T-cell (primary cell): ENCODE measurements around the gene PDCD4. TPM values are rescaled to one million over a fixed set of nuclear protein-coding genes. Genes with fewer than 3 reads are reported as not detected.

Experiments used
- ATAC-seq, 4 experiments: fragments of 200-7000 bp in 3 of 4; fragments of 150-1000 bp in 1 of 4; cut with Tn5 transposase; replicated peaks in 1 of 4; 1 replicate in 3 of 4; 2 replicates in 1 of 4; pipeline ENCODE4 v1.10.0; 2021; ENCODE audit warnings: moderate library complexity in 3 of 4, mild to moderate bottlenecking in 2 of 4, moderate number of reproducible peaks in 1 of 4
- CTCF ChIA-PET, 2 donors: fragments of 300-600 bp; sonication (Branson Sonifier 250); formaldehyde crosslinking; loops; one replicate each; lab custom pipeline; 2022; ENCODE audit warnings: antibody characterized with exemption in 2 of 2; lab: Charles Lee
- POLR2A ChIA-PET, 2 donors: fragments of 300-600 bp; sonication (Branson Sonifier 250); formaldehyde crosslinking; loops; one replicate each; lab custom pipeline; 2022; ENCODE audit warnings: antibody characterized with exemption in 2 of 2; lab: Charles Lee
- DNase-seq, 35 experiments: peaks; one replicate each; pipeline versions ENCODE4 v3.0.0 to v3.0.0-alpha.2; 2013 to 2023
- H3K27ac ChIP-seq: one replicate; pipeline ENCODE4 v1.5.1; 2013; ENCODE audit warnings: low read length
- H3K27me3 ChIP-seq, 2 experiments: replicated peaks in 1 of 2; 1 replicate in 1 of 2; 2 replicates in 1 of 2; pipeline versions ENCODE4 v1.6.1 to v1.7.0; 2013; ENCODE audit warnings: low read length in 1 of 2, mixed read lengths in 1 of 2; ENCODE audit not compliant: control insufficient read depth in 2 of 2, insufficient read depth in 2 of 2; ENCODE audit errors: extremely low read depth in 1 of 2
- H3K36me3 ChIP-seq, 2 donors: 1 replicate in 1 of 2; 2 replicates in 1 of 2; pipeline versions ENCODE4 v1.6.1 to v1.7.0; 2013; ENCODE audit warnings: low read length in 1 of 2; ENCODE audit not compliant: control insufficient read depth in 2 of 2, insufficient read depth in 1 of 2; ENCODE audit errors: extremely low read depth in 1 of 2
- H3K4me1 ChIP-seq, 2 experiments: 1 replicate in 1 of 2; 2 replicates in 1 of 2; pipeline versions ENCODE4 v1.6.1 to v1.7.0; 2013; ENCODE audit warnings: low read length in 2 of 2, mixed read lengths in 1 of 2; ENCODE audit not compliant: insufficient read depth in 2 of 2, control insufficient read depth in 1 of 2; ENCODE audit errors: extremely low read depth in 1 of 2
- H3K4me3 ChIP-seq, 2 donors: 1 replicate in 1 of 2; 2 replicates in 1 of 2; pipeline versions ENCODE4 v1.5.1 to v1.7.0; 2013; ENCODE audit warnings: mild to moderate bottlenecking in 2 of 2, low read length in 1 of 2, moderate library complexity in 1 of 2; ENCODE audit not compliant: control insufficient read depth in 1 of 2; ENCODE audit errors: extremely low read depth in 1 of 2
- H3K9me3 ChIP-seq: 2 replicates; pipeline ENCODE4 v1.7.0; 2013
- H3K27ac Mint-ChIP-seq, 2 donors: one replicate each; pipeline ENCODE4 v1.8.0; 2020 to 2021; ENCODE audit warnings: mild to moderate bottlenecking in 2 of 2, mixed read lengths in 2 of 2
- H3K27me3 Mint-ChIP-seq, 2 donors: one replicate each; pipeline ENCODE4 v1.8.0; 2021 to 2022; ENCODE audit warnings: mixed read lengths in 2 of 2
- H3K36me3 Mint-ChIP-seq: one replicate; pipeline ENCODE4 v1.8.0; 2021; ENCODE audit warnings: mixed read lengths
- H3K4me1 Mint-ChIP-seq, 3 donors: one replicate each; pipeline ENCODE4 v1.8.0; 2020 to 2022; ENCODE audit warnings: mixed read lengths in 3 of 3, mild to moderate bottlenecking in 1 of 3
- H3K4me3 Mint-ChIP-seq, 3 donors: one replicate each; pipeline ENCODE4 v1.8.0; 2020 to 2022; ENCODE audit warnings: mild to moderate bottlenecking in 3 of 3, mixed read lengths in 3 of 3, moderate library complexity in 3 of 3
- H3K9me3 Mint-ChIP-seq, 3 donors: one replicate each; pipeline ENCODE4 v1.8.0; 2020 to 2022; ENCODE audit warnings: mixed read lengths in 3 of 3
- WGBS: methylation state at CpG from one replicate; pipeline ENCODE4 v1.1.5; 2013; ENCODE audit warnings: missing lambda C conversion rate; ENCODE audit not compliant: insufficient coverage; 5-methylcytosine and 5-hydroxymethylcytosine counted together
- total RNA-seq, 35 experiments: library from RNA in 6 of 35; stranded (reverse) in 6 of 35; fragments of 120-200 nt in 1 of 35; gene quantifications; one replicate each; pipeline versions ENCODE4 v1.2.1 to v1.2.4 and lab custom pipeline; 2013 to 2026

Gene PDCD4
- total RNA-seq, 5 donors from 2014 or later (not counting 1 experiment from before 2014, with no cell fraction given): 239 to 335 (median 309) TPM

DNA sequence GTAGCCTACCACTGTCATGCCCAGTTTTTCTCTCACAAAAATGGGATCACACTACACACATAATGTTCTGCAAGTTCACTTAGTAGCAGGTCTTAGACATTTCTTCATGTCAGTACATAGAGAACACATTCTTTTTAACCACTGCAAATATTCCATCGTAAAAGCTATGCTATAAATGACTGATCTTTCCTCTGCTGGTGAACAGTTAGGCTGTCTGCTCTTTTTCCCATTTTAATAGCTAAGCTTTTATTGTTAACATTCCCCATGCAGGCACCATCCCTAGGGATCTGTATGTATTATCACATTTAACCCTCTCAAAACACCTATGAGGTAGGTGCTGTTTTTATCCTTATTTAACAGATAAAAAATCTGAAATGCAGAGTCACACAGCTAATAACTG, 46.2 kb upstream of the PDCD4 start:
- ATAC-seq (no peak), DNase-seq (no peak)
- Histone ChIP-seq H3K36me3 (no peaks in the 10 kb centered on the region), H3K4me1 (no peaks in the 10 kb centered on the region), H3K4me3 (no peak overlapping the region), H3K27ac (no peak overlapping the region), H3K9me3 (no peaks in the 10 kb centered on the region), H3K27me3 (peaks cover 0 to 4% of the 10 kb centered on the region in 2 experiments)
- H3K9me3 Mint-ChIP-seq: no peaks in the 10 kb centered on the region
- H3K27me3 Mint-ChIP-seq: no peaks in the 10 kb centered on the region
- no peak overlapping the region for H3K4me3 Mint-ChIP-seq
- ChIA-PET CTCF (no interaction called here), POLR2A (interaction anchor here in 1 of 2 donors (0.7 kb wide), 1 partner anchor 52 kb away, joined by 4 read pairs; no protein-coding TSS in a partner anchor)
- H3K4me1 Mint-ChIP-seq: peaks cover 3 to 10% (median 6%) of the 10 kb centered on the region in 3 donors
- peak overlapping the region in 1 of 2 donors; percentile 53 for H3K27ac Mint-ChIP-seq
- WGBS: no CpG with 5 or more reads among the region's 1 CpG
- H3K36me3 Mint-ChIP-seq: no peaks in the 10 kb centered on the region

DNA sequence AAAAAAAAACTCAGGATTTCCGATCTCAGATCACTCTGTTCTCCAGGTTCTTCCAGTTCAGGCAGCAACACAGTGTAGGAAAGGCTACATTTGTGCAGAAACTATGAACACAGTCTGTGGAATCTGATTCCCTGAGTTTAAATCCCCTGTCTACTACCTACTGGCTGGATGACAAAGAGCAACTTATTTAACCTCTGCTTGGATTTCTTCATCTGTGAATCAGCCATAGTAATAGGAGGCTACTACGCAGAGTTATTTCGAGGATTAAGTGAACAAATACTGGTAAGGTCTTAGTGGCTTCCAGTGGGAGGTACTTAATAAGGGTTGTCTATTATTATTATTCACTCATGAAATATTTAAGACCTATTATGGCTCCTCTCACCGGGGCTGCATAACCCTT, 44.3 kb upstream of the PDCD4 start:
- H3K36me3 Mint-ChIP-seq: no peaks in the 10 kb centered on the region

DNA sequence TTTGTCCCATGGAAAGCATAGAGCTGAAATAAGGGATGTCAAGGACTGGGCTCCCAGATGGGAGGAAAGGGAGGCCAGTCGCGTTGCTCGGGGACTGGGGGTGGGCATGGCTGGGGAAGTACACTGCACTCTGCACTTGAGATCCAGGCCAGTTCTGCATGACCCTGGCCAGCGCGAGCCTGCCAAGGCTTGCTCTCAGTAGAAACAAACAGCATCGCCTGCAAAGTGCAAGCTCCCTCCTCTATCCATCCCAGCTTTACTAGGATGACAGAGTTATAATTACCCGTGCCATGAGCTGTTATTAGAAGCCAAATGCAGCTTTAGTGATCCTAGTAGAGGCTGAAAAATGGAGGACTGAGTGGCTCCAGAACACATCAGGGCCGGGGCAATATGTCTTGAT, 43.9 kb upstream of the PDCD4 start:
- Mint-ChIP-seq H3K9me3 (no peaks in the 10 kb centered on the region), H3K36me3 (no peaks in the 10 kb centered on the region), H3K27ac (no peak overlapping the region), H3K27me3 (no peaks in the 10 kb centered on the region), H3K4me1 (peaks cover 3 to 9% (median 7%) of the 10 kb centered on the region in 3 donors), H3K4me3 (no peak overlapping the region)
- ATAC-seq: no peak
- Histone ChIP-seq H3K36me3 (no peaks in the 10 kb centered on the region), H3K9me3 (no peaks in the 10 kb centered on the region), H3K27me3 (peaks cover 0 to 4% of the 10 kb centered on the region in 2 experiments), H3K4me1 (peaks cover 0 to 3% of the 10 kb centered on the region in 2 experiments), H3K4me3 (no peak overlapping the region), H3K27ac (no peak overlapping the region)
- POLR2A ChIA-PET: interaction anchor here in 1 of 2 donors (0.6 kb wide), 1 partner anchor 56 kb away, joined by 3 read pairs; no protein-coding TSS in a partner anchor
- CTCF ChIA-PET: no interaction called here
- WGBS: 96% methylated on average over 7 of the region's 8 CpGs
- DNase-seq: no peak

More for the DNA sequence above, 44.3 kb upstream of the PDCD4 start:
- CTCF ChIA-PET: no interaction called here
- Mint-ChIP-seq H3K27me3 (no peaks in the 10 kb centered on the region), H3K27ac (no peak overlapping the region), H3K4me1 (peaks cover 2 to 7% (median 5%) of the 10 kb centered on the region in 3 donors), H3K9me3 (no peaks in the 10 kb centered on the region), H3K4me3 (no peak overlapping the region)
- Histone ChIP-seq H3K9me3 (no peaks in the 10 kb centered on the region), H3K4me3 (no peak overlapping the region), H3K4me1 (no peaks in the 10 kb centered on the region), H3K27me3 (peaks cover 0 to 4% of the 10 kb centered on the region in 2 experiments), H3K27ac (no peak overlapping the region), H3K36me3 (no peaks in the 10 kb centered on the region)
- ATAC-seq: no peak
- WGBS: 100% methylated on average over 1 of the region's 4 CpGs
- no peak for DNase-seq
- POLR2A ChIA-PET: no interaction called here

DNA sequence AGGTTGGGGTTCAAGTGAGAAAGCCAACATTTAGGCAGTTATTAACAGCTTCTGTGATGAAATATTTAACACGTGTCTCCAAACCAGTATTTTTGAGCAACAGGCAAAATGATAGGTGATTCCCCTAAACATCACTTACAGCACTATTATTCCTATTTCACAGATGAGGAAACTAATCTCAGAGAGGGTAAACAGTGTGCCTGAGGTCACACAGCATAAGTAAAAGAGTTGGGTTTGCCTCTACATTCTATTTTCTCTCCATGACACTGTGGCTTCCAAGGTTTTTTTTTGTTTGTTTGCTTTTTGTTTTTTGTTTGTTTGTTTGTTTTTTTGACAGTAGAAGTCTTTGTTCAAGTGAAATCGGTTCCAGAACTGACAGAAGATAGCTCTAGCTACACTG, 43.2 kb upstream of the PDCD4 start:
- Mint-ChIP-seq H3K27me3 (no peaks in the 10 kb centered on the region), H3K9me3 (no peaks in the 10 kb centered on the region), H3K27ac (no peak overlapping the region), H3K4me1 (peaks cover 6 to 12% (median 7%) of the 10 kb centered on the region in 3 donors), H3K4me3 (no peak overlapping the region), H3K36me3 (no peaks in the 10 kb centered on the region)
- CTCF ChIA-PET: no interaction called here
- Histone ChIP-seq H3K27ac (no peak overlapping the region), H3K36me3 (no peaks in the 10 kb centered on the region), H3K27me3 (peaks cover 0 to 4% of the 10 kb centered on the region in 2 experiments), H3K4me1 (peaks cover 3 to 8% of the 10 kb centered on the region in 2 experiments), H3K9me3 (no peaks in the 10 kb centered on the region), H3K4me3 (no peak overlapping the region)
- 80% methylated on average over 1 of the region's 2 CpGs for WGBS
- POLR2A ChIA-PET: interaction anchor here in 1 of 2 donors (0.6 to 0.7 kb wide), 2 partner anchors 38 to 55 kb away, joined by 3 read pairs; no protein-coding TSS in a partner anchor
- no peak for ATAC-seq
- DNase-seq: no peak

DNA sequence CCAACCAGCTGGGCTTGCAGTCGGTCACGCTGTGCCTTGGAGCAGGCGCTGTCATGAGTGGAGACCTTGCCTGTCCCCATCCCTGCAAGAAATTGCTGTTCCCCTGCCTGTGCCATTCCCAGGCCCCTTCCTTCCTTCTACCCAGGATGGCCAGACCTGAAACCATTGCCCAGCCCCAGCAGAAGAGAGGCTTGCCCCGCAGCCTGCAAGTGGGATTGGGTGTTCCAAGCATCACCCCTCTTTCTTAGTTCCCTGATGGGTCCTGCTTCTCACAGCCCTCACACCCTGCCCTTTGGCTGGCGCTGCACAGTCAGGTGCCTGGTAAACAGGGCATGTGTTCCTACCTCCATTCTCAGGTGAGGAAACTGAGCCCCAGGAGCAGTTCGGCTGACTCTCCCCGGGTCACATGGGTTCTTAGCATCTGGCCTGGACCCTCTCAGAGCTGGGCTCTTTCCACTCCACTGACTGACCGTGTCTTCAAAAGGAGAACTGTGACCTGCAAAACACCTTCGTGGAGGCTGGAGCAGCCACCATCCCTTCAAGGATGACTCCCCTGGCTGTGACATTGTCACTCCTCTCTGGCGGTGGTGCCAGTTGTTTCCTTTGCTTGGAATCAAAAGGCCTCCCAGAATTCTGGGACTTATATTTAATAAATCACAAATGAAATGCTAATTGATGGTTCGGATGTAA, 41.9 kb upstream of the PDCD4 start:
- POLR2A ChIA-PET: no interaction called here
- no peak overlapping the region for H3K4me3 Mint-ChIP-seq
- no peaks in the 10 kb centered on the region for H3K9me3 Mint-ChIP-seq
- Histone ChIP-seq H3K4me3 (no peak overlapping the region), H3K27ac (no peak overlapping the region), H3K9me3 (no peaks in the 10 kb centered on the region), H3K36me3 (no peaks in the 10 kb centered on the region), H3K4me1 (peaks cover 15 to 21% of the 10 kb centered on the region in 2 experiments), H3K27me3 (peaks cover 0 to 4% of the 10 kb centered on the region in 2 experiments)
- WGBS: 87% methylated on average over 9 of the region's 11 CpGs
- H3K4me1 Mint-ChIP-seq: peaks cover 17 to 22% (median 19%) of the 10 kb centered on the region in 3 donors
- H3K27ac Mint-ChIP-seq: peak overlapping the region in 1 of 2 donors; percentile 55
- ATAC-seq (no peak), DNase-seq (no peak)
- H3K36me3 Mint-ChIP-seq: no peaks in the 10 kb centered on the region
- CTCF ChIA-PET: no interaction called here
- H3K27me3 Mint-ChIP-seq: no peaks in the 10 kb centered on the region

DNA sequence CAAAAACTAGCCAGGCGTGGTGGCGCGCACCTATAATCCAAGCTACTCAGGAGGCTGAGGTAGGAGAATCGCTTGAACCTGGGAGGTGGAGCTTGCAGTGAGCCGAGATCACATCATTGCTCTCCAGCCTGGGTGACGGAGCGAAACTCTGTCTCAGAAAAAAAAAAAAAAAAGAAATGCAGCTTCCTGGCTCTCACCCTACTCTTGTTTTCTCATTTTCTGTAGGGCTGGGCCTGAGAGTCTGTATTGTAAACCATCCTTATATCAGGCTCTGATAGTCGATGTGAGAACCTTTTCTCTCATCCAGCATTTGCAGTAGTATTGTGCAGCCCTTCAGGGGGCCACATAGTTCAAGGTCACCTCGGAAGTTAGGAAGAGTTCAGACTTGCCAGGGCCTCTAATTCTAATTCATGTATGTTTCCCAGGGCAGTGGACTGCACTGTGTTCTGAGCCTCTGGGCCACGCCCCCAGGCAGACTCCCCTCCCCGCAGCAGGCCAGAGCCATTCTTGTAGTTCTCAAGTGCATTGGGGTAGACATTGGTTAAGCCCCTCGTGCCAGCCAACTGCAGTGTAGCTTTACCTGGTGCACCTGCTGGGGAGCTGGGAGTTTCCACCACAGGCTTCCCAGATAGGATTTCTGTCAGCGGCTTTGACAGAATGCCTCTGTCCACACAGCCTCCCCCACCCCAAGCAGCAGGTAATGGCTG, 38.3 kb upstream of the PDCD4 start:
- DNase-seq (peak in 1 of 35 experiments; percentile 27), ATAC-seq (peak in 1 of 4 experiments; percentile 16)
- ChIA-PET POLR2A (no interaction called here), CTCF (interaction anchor here (0.7 kb wide), 2 partner anchors 32 to 153 kb away, joined by 3 read pairs; no protein-coding TSS in a partner anchor)
- no peak overlapping the region for H3K4me3 ChIP-seq
- H3K4me3 Mint-ChIP-seq: peak overlapping the region in 1 of 3 donors; percentile 44
- no peaks in the 10 kb centered on the region for H3K36me3 Mint-ChIP-seq
- peaks cover 0 to 4% of the 10 kb centered on the region in 2 experiments for H3K27me3 ChIP-seq
- peaks cover 46 to 50% (median 46%) of the 10 kb centered on the region in 3 donors for H3K4me1 Mint-ChIP-seq
- H3K27ac Mint-ChIP-seq: peak overlapping the region; percentile 69 to 88
- H3K36me3 ChIP-seq: no peaks in the 10 kb centered on the region
- H3K27me3 Mint-ChIP-seq: no peaks in the 10 kb centered on the region
- H3K9me3 ChIP-seq: no peaks in the 10 kb centered on the region
- H3K4me1 ChIP-seq: peaks cover 31 to 36% of the 10 kb centered on the region in 2 experiments
- H3K27ac ChIP-seq: no peak overlapping the region
- no peaks in the 10 kb centered on the region for H3K9me3 Mint-ChIP-seq
- WGBS: 88% methylated on average over 8 of the region's 13 CpGs
